MM.1S (cell line): ENCODE results near the gene GVQW3.

Experiments
- DNase-seq: peaks from one replicate; pipeline ENCODE4 v3.0.0-alpha.2; 2015
- H2AFZ ChIP-seq: fragments of 300-600 bp; sonication (generic); 2 replicates; pipeline ENCODE4 v1.6.0; 2016; ENCODE audit warnings: antibody characterized with exemption, low read length
- H3F3A ChIP-seq: fragments of 300-600 bp; sonication (generic); 2 replicates; pipeline ENCODE4 v1.6.1; 2016; ENCODE audit warnings: mild to moderate bottlenecking, antibody characterized with exemption, low read length, moderate library complexity, mixed read lengths; ENCODE audit not compliant: insufficient read depth
- H3K27ac ChIP-seq: fragments of 300-600 bp; sonication (generic); 2 replicates; pipeline ENCODE4 v1.5.1; 2016; ENCODE audit warnings: mild to moderate bottlenecking, low read length
- H3K27me3 ChIP-seq: fragments of 300-600 bp; sonication (generic); replicated peaks from 2 replicates; pipeline ENCODE4 v1.6.0; 2016; ENCODE audit warnings: low read length; ENCODE audit not compliant: insufficient read depth
- H3K36me3 ChIP-seq: fragments of 300-600 bp; sonication (generic); replicated peaks from 2 replicates; pipeline ENCODE4 v1.6.1; 2016; ENCODE audit warnings: mild to moderate bottlenecking, low read length, mixed read lengths; ENCODE audit not compliant: insufficient read depth
- H3K4me1 ChIP-seq: fragments of 300-600 bp; sonication (generic); 2 replicates; pipeline ENCODE4 v1.6.1; 2016; ENCODE audit warnings: low read length, mixed read lengths
- H3K4me2 ChIP-seq: fragments of 300-600 bp; sonication (generic); 2 replicates; pipeline ENCODE4 v1.6.0; 2016; ENCODE audit warnings: low read depth, low read length
- H3K4me3 ChIP-seq: fragments of 300-600 bp; sonication (generic); 2 replicates; pipeline ENCODE4 v1.5.1; 2016; ENCODE audit warnings: low read length, mixed read lengths
- H3K79me2 ChIP-seq: fragments of 300-600 bp; sonication (generic); 2 replicates; pipeline ENCODE4 v1.6.1; 2016; ENCODE audit warnings: mixed run types, low read length, mixed read lengths
- H3K9ac ChIP-seq: fragments of 300-600 bp; sonication (generic); 2 replicates; pipeline ENCODE4 v1.6.1; 2016; ENCODE audit warnings: low read length, mixed read lengths
- H3K9me2 ChIP-seq: fragments of 300-600 bp; sonication (generic); replicated peaks from 2 replicates; pipeline ENCODE4 v1.6.1; 2016; ENCODE audit warnings: mild to moderate bottlenecking, low read length, mixed read lengths; ENCODE audit not compliant: insufficient read depth
- H3K9me3 ChIP-seq: fragments of 300-600 bp; sonication (generic); replicated peaks from 2 replicates; pipeline ENCODE4 v1.6.1; 2016; ENCODE audit warnings: mild to moderate bottlenecking, low read length, mixed read lengths; ENCODE audit not compliant: insufficient read depth
- H4K20me1 ChIP-seq: fragments of 300-600 bp; sonication (generic); 2 replicates; pipeline ENCODE4 v1.6.1; 2016; ENCODE audit warnings: mild to moderate bottlenecking, low read length, moderate library complexity, mixed read lengths; ENCODE audit not compliant: insufficient read depth
- CTCF ChIP-seq: fragments of 300-600 bp; sonication (generic); IDR thresholded peaks from 2 replicates; pipeline ENCODE4 v1.5.1; 2016; ENCODE audit warnings: antibody characterized with exemption, low read length, mixed read lengths
- EZH2 ChIP-seq: fragments of 300-600 bp; sonication (generic); optimal IDR thresholded peaks from 2 replicates; pipeline ENCODE3; 2017; ENCODE audit warnings: low read depth, mild to moderate bottlenecking, antibody characterized with exemption, low read length, mixed read lengths
- EZH2phosphoT487 ChIP-seq: fragments of 300-600 bp; sonication (generic); IDR thresholded peaks from 2 replicates; pipeline ENCODE4 v1.6.1; 2018; ENCODE audit warnings: antibody characterized with exemption, low read length

GVQW3 gene

GRCh38 chr11:76369406-76369805, 11.7 kb upstream of the GVQW3 start:
- no peaks in the 10 kb centered on the region for H3K27me3 ChIP-seq
- no peak for TF ChIP-seq CTCF
- TF ChIP-seq EZH2, result no peak
- no peak for TF ChIP-seq EZH2phosphoT487
- no peaks in the 10 kb centered on the region for H3K9me3 ChIP-seq
- H3K27ac ChIP-seq, result no peak overlapping the region
- H3K36me3 ChIP-seq, result no peaks in the 10 kb centered on the region
- no peak overlapping the region for H3K9ac ChIP-seq
- no peak overlapping the region for H3K4me3 ChIP-seq
- H3K79me2 ChIP-seq, result peaks cover 98% of the 10 kb centered on the region
- H2AFZ ChIP-seq, result no peak overlapping the region
- DNase-seq, result no peak
- H3K9me2 ChIP-seq, result no peaks in the 10 kb centered on the region
- peaks cover 5% of the 10 kb centered on the region; the same call in 1 of the 2 replicates for H3K4me1 ChIP-seq
- H4K20me1 ChIP-seq, result peaks cover 23% of the 10 kb centered on the region; the same call in 1 of the 2 replicates
- H3F3A ChIP-seq, result no peaks in the 10 kb centered on the region
- no peak overlapping the region for H3K4me2 ChIP-seq

DNA sequence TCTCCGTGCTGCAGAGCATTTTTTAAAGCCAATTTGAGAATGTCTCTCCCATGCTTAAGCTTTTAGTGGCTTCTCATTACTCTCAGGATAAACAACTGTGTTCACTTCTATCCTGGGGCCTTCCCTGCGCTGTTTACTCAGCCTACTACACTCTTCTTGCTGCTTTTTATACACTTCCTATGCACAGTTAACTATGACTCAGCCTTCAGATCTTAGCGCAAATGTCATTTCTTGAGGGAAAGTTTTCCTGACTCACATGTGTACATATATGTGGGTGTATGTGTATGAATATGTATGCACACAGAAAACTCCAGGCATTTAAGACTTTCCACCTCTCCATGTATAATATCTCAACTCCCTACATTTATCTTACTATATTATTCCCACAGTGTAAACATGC, 10.0 kb upstream of the GVQW3 start:
- H3K36me3 ChIP-seq, result no peaks in the 10 kb centered on the region
- H3K27me3 ChIP-seq, result no peaks in the 10 kb centered on the region
- no peaks in the 10 kb centered on the region for H3F3A ChIP-seq
- TF ChIP-seq EZH2 (no peak), CTCF (no peak), EZH2phosphoT487 (no peak)
- no peak overlapping the region for H3K4me3 ChIP-seq
- DNase-seq, result no peak
- H4K20me1 ChIP-seq, result peaks cover 36% of the 10 kb centered on the region
- H3K9ac ChIP-seq, result no peak overlapping the region
- H3K4me2 ChIP-seq, result no peak overlapping the region
- no peak overlapping the region for H3K27ac ChIP-seq
- H3K79me2 ChIP-seq, result peaks cover 98% of the 10 kb centered on the region
- H2AFZ ChIP-seq, result no peak overlapping the region
- H3K9me3 ChIP-seq, result no peaks in the 10 kb centered on the region
- peaks cover 5% of the 10 kb centered on the region; the same call in 1 of the 2 replicates for H3K4me1 ChIP-seq
- no peaks in the 10 kb centered on the region for H3K9me2 ChIP-seq

DNA sequence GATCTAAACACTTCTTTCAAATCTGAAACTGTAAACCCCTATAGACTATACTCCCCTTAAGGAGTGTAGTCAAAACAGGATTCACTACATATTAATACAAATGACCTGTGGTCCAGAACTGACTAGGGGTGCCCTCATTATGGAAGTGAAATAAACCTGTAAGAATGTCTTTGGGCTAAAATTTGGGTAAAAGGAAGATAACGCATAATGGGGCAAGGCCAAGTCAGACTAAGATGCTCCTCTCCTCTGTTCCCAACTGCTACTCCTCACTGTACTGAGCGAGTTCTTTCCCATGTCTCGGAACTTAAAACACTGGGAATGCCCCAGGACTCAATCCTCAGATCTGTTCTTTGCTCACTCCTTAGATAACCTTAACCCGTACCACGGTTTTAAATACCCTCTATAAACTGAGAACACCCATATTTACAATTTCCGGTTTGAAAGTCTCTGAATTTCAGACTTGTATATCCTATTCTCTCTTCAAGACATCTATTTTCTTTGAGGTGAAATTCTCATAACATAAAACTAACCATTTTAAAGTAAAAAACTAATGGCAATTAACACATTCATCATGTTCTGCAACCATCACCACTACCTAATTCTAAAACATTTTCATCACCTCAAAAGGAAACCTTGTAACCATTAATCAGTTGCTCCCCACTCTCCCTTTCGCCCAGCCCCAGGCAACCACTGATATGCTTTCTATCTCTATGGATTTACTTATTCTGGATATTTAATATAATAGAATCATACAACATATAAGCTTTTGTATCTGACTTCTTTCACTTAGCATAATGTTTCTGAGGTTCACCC, 4.2 kb upstream of the GVQW3 start:
- peak overlapping the region; percentile 31 for H3K4me2 ChIP-seq
- no peak overlapping the region for H2AFZ ChIP-seq
- DNase-seq, result peak; percentile 26
- no peaks in the 10 kb centered on the region for H3K9me2 ChIP-seq
- H4K20me1 ChIP-seq, result peaks cover 41% of the 10 kb centered on the region
- no peak for TF ChIP-seq CTCF
- no peak for TF ChIP-seq EZH2phosphoT487
- no peak for TF ChIP-seq EZH2
- H3F3A ChIP-seq, result peaks cover 18% of the 10 kb centered on the region
- no peak overlapping the region for H3K27ac ChIP-seq
- H3K4me1 ChIP-seq, result peaks cover 25% of the 10 kb centered on the region
- H3K36me3 ChIP-seq, result no peaks in the 10 kb centered on the region
- no peaks in the 10 kb centered on the region for H3K27me3 ChIP-seq
- H3K4me3 ChIP-seq, result no peak overlapping the region
- H3K9me3 ChIP-seq, result no peaks in the 10 kb centered on the region
- H3K9ac ChIP-seq, result no peak overlapping the region
- H3K79me2 ChIP-seq, result peaks cover 89% of the 10 kb centered on the region
